HG02610 (cell line): ENCODE measurements around the gene COPS3.

Experiments
- ATAC-seq: cut with Tn5 transposase; IDR thresholded peaks from one replicate; pipeline ENCODE4 v1.9.1; 2021; ENCODE audit warnings: mild to moderate bottlenecking, moderate library complexity; ENCODE audit not compliant: unreplicated experiment

Gene COPS3

DNA sequence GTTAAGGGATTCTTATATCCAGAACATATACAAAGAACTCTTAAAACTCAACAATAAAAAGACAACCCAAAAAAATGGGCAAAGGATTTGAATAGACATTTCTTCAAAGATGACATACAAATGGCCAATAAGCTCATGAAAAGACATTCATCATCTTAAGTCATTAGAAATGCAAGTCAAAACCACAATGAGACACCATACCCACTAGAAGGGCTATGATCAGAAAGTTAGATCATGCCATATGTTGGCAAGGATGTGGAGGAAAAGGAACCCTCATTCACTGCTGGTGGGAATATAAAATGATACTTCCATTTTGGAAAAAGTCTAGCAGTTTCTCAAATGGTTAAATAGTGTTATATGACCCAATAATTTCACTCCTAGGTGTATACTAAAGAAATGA, 84.3 kb downstream of the COPS3 start:
- no peak for ATAC-seq
